HAP-1 (cell line): Measurements from ENCODE around the gene PCNX2.

Experiments used
- DNase-seq, 2 experiments: peaks; one replicate each; pipeline ENCODE4 v3.0.0-alpha.2; 2016 to 2020; ENCODE audit warnings: low spot score in 2 of 2
- H3K27me3 ChIP-seq: fragments of 250-450 bp; sonication (Bioruptor Pico); 2 replicates; pipeline ENCODE4 v1.5.1; 2020; ENCODE audit warnings: low read depth, mild to moderate bottlenecking, moderate library complexity
- H3K36me3 ChIP-seq: fragments of 250-450 bp; sonication (Bioruptor Pico); replicated peaks from 2 replicates; pipeline ENCODE4 v1.5.1; 2020; ENCODE audit warnings: mild to moderate bottlenecking
- H3K4me1 ChIP-seq: fragments of 250-450 bp; sonication (Bioruptor Pico); 2 replicates; pipeline ENCODE4 v1.5.1; 2020; ENCODE audit warnings: mild to moderate bottlenecking
- H3K4me3 ChIP-seq: fragments of 250-450 bp; sonication (Bioruptor Pico); 2 replicates; pipeline ENCODE4 v1.5.1; 2020; ENCODE audit warnings: mild to moderate bottlenecking, moderate library complexity
- H3K9me3 ChIP-seq: fragments of 250-450 bp; sonication (Bioruptor Pico); 2 replicates; pipeline ENCODE4 v1.5.1; 2020; ENCODE audit warnings: mild to moderate bottlenecking, moderate library complexity
- in situ Hi-C: fragments of 300-500 bp; cut with MboI; formaldehyde crosslinking; loops from 3 replicates; pipeline ENCODE4 v1.14.3; 2020; ENCODE audit warnings: low sequenced_read_pairs, inconsistent platforms, mixed read lengths

The PCNX2 gene

GRCh38 chr1:232965912-232966217, 329.7 kb downstream of the PCNX2 start:
- in situ Hi-C loops, result no loop called here
- H3K27me3 ChIP-seq, result no peaks in the 10 kb centered on the region
- no peak overlapping the region for H3K4me3 ChIP-seq
- no peaks in the 10 kb centered on the region for H3K4me1 ChIP-seq
- no peak for DNase-seq
- H3K9me3 ChIP-seq, result no peaks in the 10 kb centered on the region
- peaks cover 11% of the 10 kb centered on the region for H3K36me3 ChIP-seq

DNA sequence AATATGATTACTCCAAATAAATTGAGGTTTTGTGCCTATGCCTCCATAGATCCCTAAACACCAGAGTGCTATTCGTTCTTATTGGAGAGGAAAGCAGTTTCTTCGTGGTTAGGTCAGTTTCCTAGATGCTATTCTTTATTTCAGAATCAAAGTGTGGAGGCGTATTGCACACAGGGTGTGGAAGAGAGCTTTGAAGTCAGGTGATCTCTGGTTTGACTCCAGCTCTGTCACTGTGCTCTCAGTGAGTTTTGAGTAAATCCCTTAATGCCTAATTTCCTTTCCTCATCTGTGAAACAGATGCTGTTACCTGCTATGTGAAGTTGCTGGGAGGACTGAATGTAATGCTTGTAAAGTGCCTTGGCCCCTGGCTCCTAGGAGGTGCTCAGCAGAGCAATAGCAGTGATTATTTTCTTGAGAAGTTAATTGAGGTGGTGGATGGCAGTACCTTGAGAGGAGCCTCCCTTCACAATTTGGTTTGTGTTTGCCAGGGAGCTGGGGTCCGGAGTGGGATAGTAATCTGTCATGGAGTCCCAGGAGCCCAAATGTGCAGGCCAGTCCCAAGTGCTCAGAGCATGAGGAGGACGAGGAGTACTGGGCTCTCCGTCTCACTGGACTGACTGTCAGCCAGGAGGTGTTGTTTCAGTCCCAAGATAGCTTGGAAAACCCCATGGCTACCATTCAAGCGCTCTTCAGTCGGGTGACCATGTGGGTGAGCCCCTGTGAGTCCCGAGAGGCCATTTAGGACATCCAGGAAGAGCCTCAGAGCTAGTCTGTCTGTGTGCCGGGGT, 330.2 kb downstream of the PCNX2 start:
- no peak overlapping the region for H3K4me3 ChIP-seq
- H3K9me3 ChIP-seq, result no peaks in the 10 kb centered on the region
- DNase-seq, result no peak
- H3K27me3 ChIP-seq, result no peaks in the 10 kb centered on the region
- H3K36me3 ChIP-seq, result peaks cover 12% of the 10 kb centered on the region
- no peaks in the 10 kb centered on the region for H3K4me1 ChIP-seq
- in situ Hi-C loops, result no loop called here

- H3K4me3 ChIP-seq, result no peak overlapping the region
- no peaks in the 10 kb centered on the region for H3K27me3 ChIP-seq
- H3K4me1 ChIP-seq, result no peaks in the 10 kb centered on the region
- in situ Hi-C loops, result no loop called here
- peaks cover 12% of the 10 kb centered on the region for H3K36me3 ChIP-seq
- DNase-seq, result no peak
- no peaks in the 10 kb centered on the region for H3K9me3 ChIP-seq
Observed at GRCh38 chr1:232964601-232965000, 330.9 kb downstream of the PCNX2 start.

GRCh38 chr1:232962761-232963745, 332.5 kb downstream of the PCNX2 start:
- DNase-seq, result no peak
- Histone ChIP-seq H3K9me3 (no peaks in the 10 kb centered on the region; the same call in 1 of the 2 replicates), H3K36me3 (peaks cover 20% of the 10 kb centered on the region), H3K27me3 (no peaks in the 10 kb centered on the region), H3K4me1 (no peaks in the 10 kb centered on the region), H3K4me3 (no peak overlapping the region)
- in situ Hi-C loops, result no loop called here

DNA sequence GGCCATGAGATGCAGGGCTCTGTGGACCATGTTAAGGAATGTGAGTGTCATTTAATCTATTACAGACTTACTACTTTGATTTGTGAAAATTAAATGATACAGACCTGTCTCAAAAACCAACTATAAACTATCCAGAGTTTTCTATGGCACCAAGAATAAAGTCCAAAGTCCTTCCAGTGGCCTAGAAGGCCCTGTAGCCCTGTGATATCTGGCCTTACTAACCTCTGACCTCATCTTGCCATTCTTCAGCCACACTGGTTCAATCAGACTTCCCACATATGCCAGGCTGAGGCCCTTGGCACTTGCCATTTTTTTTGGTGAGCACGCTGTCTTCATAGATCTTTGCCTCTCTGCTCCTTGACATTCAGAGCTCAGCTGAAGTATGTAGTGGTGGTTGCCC, 337.5 kb downstream of the PCNX2 start:
- no peaks in the 10 kb centered on the region; the same call in 1 of the 2 replicates for H3K9me3 ChIP-seq
- no peaks in the 10 kb centered on the region for H3K27me3 ChIP-seq
- in situ Hi-C loops, result no loop called here
- H3K4me3 ChIP-seq, result no peak overlapping the region
- no peak for DNase-seq
- H3K4me1 ChIP-seq, result peaks cover 16% of the 10 kb centered on the region
- peaks cover 19% of the 10 kb centered on the region for H3K36me3 ChIP-seq

GRCh38 chr1:232956081-232956480, 339.4 kb downstream of the PCNX2 start:
- in situ Hi-C loops, result no loop called here
- DNase-seq, result no peak
- H3K9me3 ChIP-seq, result no peaks in the 10 kb centered on the region; the same call in 1 of the 2 replicates
- H3K4me3 ChIP-seq, result no peak overlapping the region
- no peaks in the 10 kb centered on the region for H3K27me3 ChIP-seq
- peaks cover 19% of the 10 kb centered on the region for H3K36me3 ChIP-seq
- peaks cover 28% of the 10 kb centered on the region for H3K4me1 ChIP-seq

- no peak for DNase-seq
- H3K36me3 ChIP-seq, result peaks cover 16% of the 10 kb centered on the region
- in situ Hi-C loops, result no loop called here
- peaks cover 32% of the 10 kb centered on the region for H3K4me1 ChIP-seq
- no peaks in the 10 kb centered on the region; the same call in 1 of the 2 replicates for H3K9me3 ChIP-seq
- no peaks in the 10 kb centered on the region for H3K27me3 ChIP-seq
- H3K4me3 ChIP-seq, result no peak overlapping the region
Observed at GRCh38 chr1:232954594-232955365, 340.7 kb downstream of the PCNX2 start.

- in situ Hi-C loops, result no loop called here
- peak; percentile 79 to 84 for DNase-seq
- Histone ChIP-seq H3K27me3 (no peaks in the 10 kb centered on the region), H3K9me3 (no peaks in the 10 kb centered on the region), H3K36me3 (peaks cover 4% of the 10 kb centered on the region), H3K4me1 (peaks cover 36% of the 10 kb centered on the region), H3K4me3 (no peak overlapping the region)
Observed at GRCh38 chr1:232952514-232953499, 342.7 kb downstream of the PCNX2 start.

GRCh38 chr1:232951605-232952004, 343.9 kb downstream of the PCNX2 start:
- peak overlapping the region; percentile 92 for H3K4me3 ChIP-seq
- in situ Hi-C loops, result no loop called here
- H3K9me3 ChIP-seq, result no peaks in the 10 kb centered on the region
- peaks cover 28% of the 10 kb centered on the region for H3K4me1 ChIP-seq
- no peaks in the 10 kb centered on the region for H3K27me3 ChIP-seq
- no peak for DNase-seq
- H3K36me3 ChIP-seq, result no peaks in the 10 kb centered on the region

DNA sequence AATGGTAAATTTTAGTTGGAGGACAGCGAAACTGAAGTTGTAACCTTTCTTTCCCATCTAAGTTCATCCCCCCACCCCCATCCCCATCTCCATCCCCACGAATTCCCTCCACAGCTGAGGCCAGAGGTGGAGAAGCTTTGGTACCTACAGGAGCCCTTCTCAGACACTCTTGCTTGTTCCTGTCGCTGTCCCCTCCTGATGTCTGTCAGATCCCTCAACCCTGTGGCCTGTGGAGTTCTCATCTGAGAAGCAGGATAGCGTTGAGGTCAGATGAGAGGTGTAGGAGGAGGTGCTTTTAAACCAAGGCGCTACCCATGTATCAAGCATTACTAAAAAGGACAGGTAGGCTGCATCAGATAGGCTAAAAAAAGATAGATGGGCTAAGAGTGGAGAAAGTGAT, 344.3 kb downstream of the PCNX2 start:
- in situ Hi-C loops, result no loop called here
- Histone ChIP-seq H3K4me3 (peak overlapping the region; percentile 92), H3K9me3 (no peaks in the 10 kb centered on the region), H3K4me1 (peaks cover 25% of the 10 kb centered on the region), H3K36me3 (no peaks in the 10 kb centered on the region), H3K27me3 (no peaks in the 10 kb centered on the region)
- DNase-seq, result peak; percentile 26 to 39

- peak; percentile 88 to 95 for DNase-seq
- Histone ChIP-seq H3K36me3 (no peaks in the 10 kb centered on the region), H3K9me3 (no peaks in the 10 kb centered on the region), H3K27me3 (no peaks in the 10 kb centered on the region), H3K4me1 (peaks cover 21% of the 10 kb centered on the region), H3K4me3 (peak within 1 kb of the TSS; percentile 92)
- in situ Hi-C loops, result no loop called here
Observed at GRCh38 chr1:232950197-232951176, 345.0 kb downstream of the PCNX2 start, which contains the start of gene NTPCR. Gene NTPCR (plus strand): TSS chr1:232950611. CDS start chr1:232950711, 100 bp downstream.
